ENCODE data around the gene MAN1C1. TPM values are rescaled to one million over a fixed set of nuclear protein-coding genes. Genes with fewer than 3 reads are reported as not detected.

The MAN1C1 gene
- total RNA-seq, 1 experiment from 2014 or later = 0.11 TPM

- H3K9me2 ChIP-seq (replicated peaks; ENCODE audit: low read length) = no peaks in the 10 kb centered on the region
- no peak overlapping the region for H2AFZ ChIP-seq (ENCODE audit: low read length)
- ChIA-PET POLR2A (ENCODE audit: unreplicated experiment) (no interaction called here), CTCF (no interaction called here)
- H3K9ac ChIP-seq (ENCODE audit: low read length) = no peak overlapping the region
- no peaks in the 10 kb centered on the region for H3K4me1 ChIP-seq (ENCODE audit: insufficient read depth, low read length)
- no peak for TF ChIP-seq EZH2phosphoT487 (IDR thresholded peaks at IDR 0.05; ENCODE audit: borderline replicate concordance, low read length)
- no peak for TF ChIP-seq EZH2 (IDR thresholded peaks at IDR 0.05; ENCODE audit: low read length, unreplicated experiment)
- TF ChIP-seq CTCF (conservative IDR thresholded peaks at IDR 0.05; ENCODE audit: low read depth, low read length) = no peak
- no peak for DNase-seq
- no peaks in the 10 kb centered on the region for H4K20me1 ChIP-seq (ENCODE audit: low read length)
- H3K4me2 ChIP-seq (ENCODE audit: low read length) = no peak overlapping the region
- 0 out of 2 replicates have a peak, but pooled peaks cover 4% of the 10 kb centered on the region for H3K27me3 ChIP-seq (ENCODE audit: low read length)
- intact Hi-C loops (cut with micrococcal nuclease) = no loop called here
- no peaks in the 10 kb centered on the region for H3K9me3 ChIP-seq (ENCODE audit: low read length)
- H3K4me3 ChIP-seq (ENCODE audit: low read length) = no peak overlapping the region
- H3F3A ChIP-seq (ENCODE audit: low read length, unreplicated experiment) = no peaks in the 10 kb centered on the region
- no peaks in the 10 kb centered on the region for H3K79me2 ChIP-seq (ENCODE audit: low read length)
- H3K27ac ChIP-seq (ENCODE audit: low read length) = no peak overlapping the region
- BruUV-seq (replicated peaks) = no TSS peak
- no peak for ATAC-seq
- H3K36me3 ChIP-seq (ENCODE audit: low read depth, low read length) = no peaks in the 10 kb centered on the region
These were observed 143.6 kb downstream of the MAN1C1 start for GRCh38 chr1:25760122-25760719.

DNA sequence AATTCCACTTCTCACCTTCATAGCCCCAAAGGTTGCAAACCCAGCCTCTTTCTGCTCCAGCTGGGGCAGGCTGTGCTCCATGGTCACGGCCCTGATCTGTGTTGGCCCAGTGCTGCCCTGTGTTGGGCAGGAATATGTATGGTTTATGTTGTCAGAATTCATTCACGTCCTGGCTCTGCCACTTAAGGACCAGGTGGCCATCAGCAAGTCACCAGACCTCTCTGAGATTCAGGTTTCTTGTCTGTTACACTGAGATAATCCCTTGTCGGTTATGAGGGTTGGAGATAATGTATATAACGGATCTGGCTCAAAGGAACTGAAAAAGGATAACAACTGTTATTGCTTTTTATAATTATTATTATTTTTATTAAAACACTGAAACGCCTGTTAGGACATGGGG is 144.3 kb downstream of the MAN1C1 start:
- H3K9me2 ChIP-seq (replicated peaks; ENCODE audit: low read length) = no peaks in the 10 kb centered on the region
- H2AFZ ChIP-seq (ENCODE audit: low read length) = no peak overlapping the region
- no peak overlapping the region for H3K27ac ChIP-seq (ENCODE audit: low read length)
- intact Hi-C loops (cut with micrococcal nuclease) = no loop called here
- no peak overlapping the region for H3K4me3 ChIP-seq (ENCODE audit: low read length)
- BruUV-seq (replicated peaks) = no TSS peak
- H3K79me2 ChIP-seq (ENCODE audit: low read length) = no peaks in the 10 kb centered on the region
- H3K4me1 ChIP-seq (ENCODE audit: insufficient read depth, low read length) = no peaks in the 10 kb centered on the region
- ChIA-PET POLR2A (ENCODE audit: unreplicated experiment) (no interaction called here), CTCF (no interaction called here)
- no peaks in the 10 kb centered on the region for H4K20me1 ChIP-seq (ENCODE audit: low read length)
- H3K36me3 ChIP-seq (ENCODE audit: low read depth, low read length) = no peaks in the 10 kb centered on the region
- no peaks in the 10 kb centered on the region for H3F3A ChIP-seq (ENCODE audit: low read length, unreplicated experiment)
- ATAC-seq (no peak), DNase-seq (no peak)
- H3K27me3 ChIP-seq (ENCODE audit: low read length) = 0 out of 2 replicates have a peak, but pooled peaks cover 4% of the 10 kb centered on the region
- no peak for TF ChIP-seq EZH2 (IDR thresholded peaks at IDR 0.05; ENCODE audit: low read length, unreplicated experiment)
- TF ChIP-seq EZH2phosphoT487 (IDR thresholded peaks at IDR 0.05; ENCODE audit: borderline replicate concordance, low read length) = no peak
- TF ChIP-seq CTCF (conservative IDR thresholded peaks at IDR 0.05; ENCODE audit: low read depth, low read length) = no peak
- no peak overlapping the region for H3K4me2 ChIP-seq (ENCODE audit: low read length)
- no peaks in the 10 kb centered on the region for H3K9me3 ChIP-seq (ENCODE audit: low read length)
- no peak overlapping the region for H3K9ac ChIP-seq (ENCODE audit: low read length)

- H3K27ac ChIP-seq (ENCODE audit: low read length) = no peak overlapping the region
- no peaks in the 10 kb centered on the region for H4K20me1 ChIP-seq (ENCODE audit: low read length)
- DNase-seq (no peak), ATAC-seq (no peak)
- no TSS peak for BruUV-seq (replicated peaks)
- H3K36me3 ChIP-seq (ENCODE audit: low read depth, low read length) = no peaks in the 10 kb centered on the region
- no peak overlapping the region for H3K4me2 ChIP-seq (ENCODE audit: low read length)
- no peak overlapping the region for H2AFZ ChIP-seq (ENCODE audit: low read length)
- no peaks in the 10 kb centered on the region for H3K4me1 ChIP-seq (ENCODE audit: insufficient read depth, low read length)
- H3K79me2 ChIP-seq (ENCODE audit: low read length) = no peaks in the 10 kb centered on the region
- TF ChIP-seq EZH2phosphoT487 (IDR thresholded peaks at IDR 0.05; ENCODE audit: borderline replicate concordance, low read length) (no peak), CTCF (conservative IDR thresholded peaks at IDR 0.05; ENCODE audit: low read depth, low read length) (no peak), EZH2 (IDR thresholded peaks at IDR 0.05; ENCODE audit: low read length, unreplicated experiment) (no peak)
- H3K4me3 ChIP-seq (ENCODE audit: low read length) = no peak overlapping the region
- H3F3A ChIP-seq (ENCODE audit: low read length, unreplicated experiment) = no peaks in the 10 kb centered on the region
- no peaks in the 10 kb centered on the region for H3K9me3 ChIP-seq (ENCODE audit: low read length)
- no peaks in the 10 kb centered on the region for H3K9me2 ChIP-seq (replicated peaks; ENCODE audit: low read length)
- no peak overlapping the region for H3K9ac ChIP-seq (ENCODE audit: low read length)
- POLR2A ChIA-PET (ENCODE audit: unreplicated experiment) = no interaction called here
- CTCF ChIA-PET = no interaction called here
- intact Hi-C loops (cut with micrococcal nuclease) = no loop called here
- no peaks in the 10 kb centered on the region for H3K27me3 ChIP-seq (ENCODE audit: low read length)
These were observed 146.9 kb downstream of the MAN1C1 start for GRCh38 chr1:25763493-25763892.
